Fibroblast of mammary gland (primary cell): ENCODE measurements around the gene IL17REL.

Source experiments
- DNase-seq: peaks from one replicate; pipeline ENCODE4 v3.0.0-alpha.2; 2010; ENCODE audit warnings: low read depth
- H3K4me3 ChIP-seq: 2 replicates; pipeline ENCODE4 v1.5.1; 2011; ENCODE audit warnings: low read depth, mild to moderate bottlenecking, low read length, moderate library complexity; ENCODE audit not compliant: control insufficient read depth
- TF ChIP-seq, protein P1 (sequence below): conservative IDR thresholded peaks from 2 replicates; pipeline ENCODE4 v1.5.1; 2011; ENCODE audit warnings: low read depth, low read length, inconsistent platforms; ENCODE audit not compliant: control insufficient read depth, insufficient read depth

IL17REL gene

DNA sequence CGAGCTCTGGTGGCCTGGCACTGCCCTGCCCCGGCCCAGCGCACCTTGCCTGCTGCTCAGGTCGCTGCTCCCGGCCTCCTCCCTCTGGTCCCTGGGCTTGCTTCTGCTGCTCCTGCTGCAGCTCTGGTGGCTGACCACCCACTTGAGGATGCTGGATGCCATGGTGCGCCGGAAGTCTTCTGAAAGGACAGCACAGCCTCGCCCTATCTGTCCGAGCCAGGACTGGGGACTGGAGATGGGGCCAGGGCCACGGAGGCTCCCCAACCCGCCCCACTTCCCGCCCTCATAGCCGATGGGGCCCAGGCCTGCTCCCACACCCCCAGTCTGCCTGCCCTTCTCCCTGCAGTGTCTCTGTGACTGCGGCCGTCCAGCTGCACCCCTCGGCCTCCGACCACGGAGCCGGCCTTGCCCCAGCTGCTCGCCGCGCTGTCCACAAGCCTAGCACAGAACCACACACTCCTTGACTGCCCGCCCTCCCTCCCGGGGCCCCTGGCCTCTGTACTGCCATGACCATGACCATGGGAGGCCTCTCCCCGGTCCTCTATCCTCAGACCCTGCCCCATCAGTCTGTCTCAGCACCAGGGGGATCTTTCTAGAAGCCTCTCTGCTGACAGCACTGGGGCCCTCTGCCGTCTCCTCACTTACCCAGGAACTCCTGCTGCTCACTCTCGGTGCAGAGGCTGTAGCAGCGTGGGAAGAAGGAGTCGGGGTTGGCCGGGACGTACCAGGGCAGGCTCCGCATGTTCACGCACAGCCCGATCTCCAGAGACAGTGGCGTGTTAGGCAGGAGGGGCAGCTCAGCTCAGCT is 32.9 kb upstream of the IL17REL start:
- TF ChIP-seq, protein P1, sequence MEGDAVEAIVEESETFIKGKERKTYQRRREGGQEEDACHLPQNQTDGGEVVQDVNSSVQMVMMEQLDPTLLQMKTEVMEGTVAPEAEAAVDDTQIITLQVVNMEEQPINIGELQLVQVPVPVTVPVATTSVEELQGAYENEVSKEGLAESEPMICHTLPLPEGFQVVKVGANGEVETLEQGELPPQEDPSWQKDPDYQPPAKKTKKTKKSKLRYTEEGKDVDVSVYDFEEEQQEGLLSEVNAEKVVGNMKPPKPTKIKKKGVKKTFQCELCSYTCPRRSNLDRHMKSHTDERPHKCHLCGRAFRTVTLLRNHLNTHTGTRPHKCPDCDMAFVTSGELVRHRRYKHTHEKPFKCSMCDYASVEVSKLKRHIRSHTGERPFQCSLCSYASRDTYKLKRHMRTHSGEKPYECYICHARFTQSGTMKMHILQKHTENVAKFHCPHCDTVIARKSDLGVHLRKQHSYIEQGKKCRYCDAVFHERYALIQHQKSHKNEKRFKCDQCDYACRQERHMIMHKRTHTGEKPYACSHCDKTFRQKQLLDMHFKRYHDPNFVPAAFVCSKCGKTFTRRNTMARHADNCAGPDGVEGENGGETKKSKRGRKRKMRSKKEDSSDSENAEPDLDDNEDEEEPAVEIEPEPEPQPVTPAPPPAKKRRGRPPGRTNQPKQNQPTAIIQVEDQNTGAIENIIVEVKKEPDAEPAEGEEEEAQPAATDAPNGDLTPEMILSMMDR, result no peak
- no peak for DNase-seq
- H3K4me3 ChIP-seq, result no peak overlapping the region

DNA sequence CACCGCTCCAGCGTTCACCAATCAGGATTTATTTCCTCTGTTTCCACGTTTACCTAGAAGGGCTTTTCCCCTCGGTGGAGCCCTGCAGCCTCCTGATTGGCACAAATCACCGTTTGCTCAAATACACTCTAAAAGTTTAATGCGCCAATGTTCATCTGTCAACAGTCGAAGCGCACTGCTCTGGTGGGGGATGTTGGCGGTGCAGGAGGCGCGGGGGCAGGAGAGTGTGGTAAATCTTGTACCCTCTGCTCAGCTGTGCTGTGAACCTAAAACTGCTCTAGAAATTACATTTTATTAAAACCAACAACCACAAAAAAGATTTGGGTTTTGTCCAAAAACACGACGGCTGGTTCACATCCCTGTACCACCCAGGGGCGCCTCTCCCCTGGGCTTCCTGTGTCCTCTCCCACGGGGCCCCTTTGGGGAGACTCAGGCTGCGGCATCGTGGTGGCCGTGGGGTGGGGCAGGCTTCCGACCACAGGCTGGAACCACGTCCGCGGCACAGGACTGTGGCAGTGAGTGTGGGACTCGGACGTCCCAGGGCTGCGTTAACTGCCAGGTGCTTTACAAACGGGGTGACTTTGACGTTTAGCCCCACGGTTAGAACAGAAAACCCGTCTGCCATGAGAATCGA is 32.0 kb upstream of the IL17REL start:
- TF ChIP-seq, protein P1, result no peak
- no peak overlapping the region for H3K4me3 ChIP-seq
- DNase-seq, result no peak

DNA sequence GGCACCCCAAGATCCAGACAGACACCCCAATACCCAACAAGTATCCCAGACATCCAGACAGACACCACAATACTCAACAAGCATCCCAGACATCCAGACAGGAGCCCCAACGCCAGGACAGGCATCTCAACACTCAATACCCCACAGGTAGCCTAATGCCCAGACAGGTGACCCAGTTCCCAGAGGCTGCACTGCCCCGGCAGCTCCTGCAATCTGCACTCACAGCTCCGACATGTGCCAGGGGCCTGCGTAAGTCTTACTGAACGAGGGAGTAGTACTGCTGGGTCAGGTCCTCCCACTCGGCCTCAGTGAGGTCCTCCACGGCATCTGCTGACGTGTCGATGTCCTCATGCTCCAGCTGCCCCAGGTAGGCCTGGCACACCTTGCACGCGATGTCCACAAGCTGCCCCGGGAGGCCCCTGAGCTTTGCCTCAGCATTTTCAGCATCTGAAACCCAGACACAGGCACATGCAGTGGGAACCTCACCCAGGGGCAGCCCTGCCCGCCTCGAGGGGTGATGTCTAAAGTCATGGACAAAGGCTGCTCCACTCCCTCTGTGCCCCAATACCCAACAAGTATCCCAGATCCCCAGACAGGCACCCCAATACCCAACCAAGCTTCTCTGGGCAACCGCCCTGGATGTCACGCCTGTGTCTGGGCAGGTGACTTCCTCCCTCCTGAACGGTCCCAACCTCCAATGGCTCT is 28.9 kb upstream of the IL17REL start:
- TF ChIP-seq, protein P1, result no peak
- DNase-seq, result no peak
- H3K4me3 ChIP-seq, result no peak overlapping the region

DNA sequence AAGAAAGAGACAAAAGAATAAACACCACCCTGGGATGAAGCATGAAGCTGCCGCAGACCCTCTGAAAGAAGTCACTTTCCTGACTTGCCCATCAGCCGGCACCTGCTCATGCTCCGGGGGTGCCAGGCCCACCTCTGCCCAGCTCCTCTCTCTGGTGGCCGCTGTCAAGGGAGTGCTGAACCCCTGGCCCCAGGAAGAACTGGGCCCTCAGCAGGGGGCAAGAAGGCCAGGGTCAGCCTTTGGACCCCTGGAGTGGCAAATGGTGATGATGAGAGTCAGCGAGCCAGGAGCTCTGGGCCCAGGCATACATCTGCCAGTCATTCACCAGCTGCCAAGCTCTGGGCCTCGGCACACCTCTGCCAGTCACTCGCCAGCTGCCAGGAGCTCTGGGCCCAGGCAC is 28.2 kb upstream of the IL17REL start:
- H3K4me3 ChIP-seq, result no peak overlapping the region
- no peak for DNase-seq
- TF ChIP-seq, protein P1, result no peak

DNA sequence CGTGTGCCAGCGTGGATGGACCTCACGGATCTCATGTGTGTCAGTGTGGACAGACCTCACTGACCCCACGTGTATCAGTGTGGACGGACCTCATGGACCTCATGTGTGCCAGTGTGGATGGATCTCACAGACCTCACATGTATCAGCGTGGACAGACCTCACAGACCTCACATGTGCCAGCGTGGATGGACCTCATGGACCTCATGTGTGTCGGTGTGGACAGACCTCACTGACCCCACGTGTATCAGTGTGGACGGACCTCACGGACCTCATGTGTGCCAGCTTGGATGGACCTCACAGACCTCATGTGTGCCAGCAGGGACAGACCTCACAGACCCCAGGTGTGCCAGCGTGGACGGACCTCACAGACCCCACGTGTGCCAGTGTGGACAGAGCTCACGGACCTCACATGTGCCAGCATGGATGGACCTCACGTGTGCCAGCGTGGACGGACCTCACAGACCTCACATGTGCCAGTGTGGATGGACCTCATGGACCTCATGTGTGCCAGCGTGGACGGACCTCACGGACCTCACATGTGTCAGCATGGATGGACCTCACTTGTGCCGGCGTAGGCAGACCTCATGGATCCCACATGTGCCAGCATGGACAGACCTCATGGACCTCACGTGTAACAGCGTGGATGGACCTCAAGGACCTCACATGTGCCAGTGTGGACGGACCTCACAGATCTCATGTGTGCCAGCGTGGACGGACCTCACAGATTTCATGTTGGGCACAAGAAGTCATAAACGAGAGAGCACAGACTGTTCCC is 27.3 kb upstream of the IL17REL start:
- TF ChIP-seq, protein P1, result no peak
- no peak for DNase-seq
- H3K4me3 ChIP-seq, result no peak overlapping the region

DNA sequence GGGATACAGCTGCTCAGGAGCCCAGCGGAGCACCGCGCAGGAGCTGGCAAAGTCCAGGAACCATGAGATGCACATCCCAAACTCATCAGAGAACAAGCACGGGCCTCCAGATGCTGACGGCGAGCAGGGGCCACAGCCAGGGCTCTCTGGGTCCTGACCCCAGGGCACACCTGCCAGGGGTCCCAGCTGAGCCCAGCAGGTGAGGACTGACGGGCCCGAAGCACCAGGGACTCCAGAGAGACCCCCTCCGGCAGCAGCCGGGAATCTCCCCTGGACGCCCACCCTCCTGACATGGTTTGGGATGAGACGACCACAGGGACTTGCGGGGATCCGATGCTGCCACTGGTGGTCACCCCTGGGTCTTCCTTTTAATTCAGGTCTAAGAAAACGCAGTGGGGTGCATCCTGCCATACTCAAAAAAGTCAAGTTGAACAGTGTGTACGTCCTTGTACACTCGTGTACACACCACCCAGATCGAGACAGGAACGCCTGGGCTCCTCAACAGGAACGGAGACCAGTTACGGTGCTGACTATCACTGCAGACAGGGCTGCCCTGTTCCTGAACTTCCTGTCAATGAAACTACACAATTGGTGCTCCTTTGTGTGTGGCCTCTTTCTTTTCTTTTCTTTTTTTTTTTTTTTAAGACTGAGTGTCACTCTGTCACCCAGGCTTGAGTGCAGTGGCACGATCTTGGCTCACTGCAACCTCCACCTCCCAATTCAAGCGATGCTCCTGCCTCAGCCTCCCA is 23.6 kb upstream of the IL17REL start:
- H3K4me3 ChIP-seq, result no peak overlapping the region
- DNase-seq, result no peak
- TF ChIP-seq, protein P1, result no peak
